Measurements from ENCODE around the gene CD99L2.
"Not testable (repeated sequence)": the region's sequence is repeated elsewhere in the genome, so short reads cannot be mapped to it uniquely, and the experiment has no call there.

Gene CD99L2

DNA sequence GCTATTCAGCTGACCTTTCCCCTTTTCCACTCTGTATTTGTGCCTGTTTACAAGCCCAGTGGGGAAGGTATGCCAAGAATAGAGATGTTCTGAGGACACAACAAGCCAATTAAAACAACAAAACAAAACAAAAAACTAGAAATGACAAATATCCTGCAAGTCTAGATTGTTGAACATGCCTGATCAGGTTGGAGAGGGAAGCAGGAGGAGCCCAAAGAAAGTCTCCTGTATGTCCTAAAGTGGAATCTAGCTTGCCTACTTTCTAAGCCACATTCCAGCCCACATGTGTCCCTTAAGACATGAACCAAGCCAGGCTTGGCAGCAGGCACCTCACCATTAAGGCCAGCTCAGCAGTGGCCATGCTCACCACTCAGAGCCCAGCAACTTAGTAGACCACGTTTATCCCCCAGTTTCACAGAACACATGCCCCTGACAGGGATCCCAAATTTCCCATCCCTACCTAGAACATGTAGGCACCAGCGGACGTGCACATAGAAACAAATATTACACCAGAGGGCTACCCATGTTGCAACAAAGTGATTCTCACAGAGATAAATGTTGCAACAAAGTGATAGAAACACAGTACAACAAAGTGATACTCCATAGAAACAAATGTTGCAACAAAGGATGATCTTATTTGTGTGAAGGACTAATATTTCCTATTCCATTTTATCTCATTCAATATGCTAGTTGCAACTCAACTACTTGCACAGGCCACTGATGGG lies 48.3 kb downstream of the CD99L2 start:
- no peak for DNase-seq

DNA sequence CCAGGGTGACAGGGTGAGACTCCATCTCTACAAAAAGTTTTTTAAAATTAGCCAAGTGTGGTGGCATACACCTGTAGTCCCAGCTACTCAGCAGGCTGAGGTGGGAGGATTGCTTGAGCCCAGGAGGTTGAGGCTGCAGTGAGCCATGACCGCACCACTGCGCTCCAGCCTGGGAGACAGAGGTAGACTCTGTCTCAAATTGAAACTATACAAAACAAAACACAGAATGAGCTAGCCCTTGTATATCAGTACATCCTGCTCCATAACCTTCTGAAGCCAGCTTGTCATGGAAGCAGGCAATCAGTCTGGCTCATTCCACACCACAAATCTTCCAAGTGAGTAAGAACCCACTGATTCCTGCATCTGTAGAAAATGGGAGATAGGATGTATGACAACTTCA lies 49.0 kb downstream of the CD99L2 start:
- no peak for DNase-seq

GRCh38 chrX:150848914-150849365 lies 49.5 kb downstream of the CD99L2 start:
- no peak for DNase-seq

DNA sequence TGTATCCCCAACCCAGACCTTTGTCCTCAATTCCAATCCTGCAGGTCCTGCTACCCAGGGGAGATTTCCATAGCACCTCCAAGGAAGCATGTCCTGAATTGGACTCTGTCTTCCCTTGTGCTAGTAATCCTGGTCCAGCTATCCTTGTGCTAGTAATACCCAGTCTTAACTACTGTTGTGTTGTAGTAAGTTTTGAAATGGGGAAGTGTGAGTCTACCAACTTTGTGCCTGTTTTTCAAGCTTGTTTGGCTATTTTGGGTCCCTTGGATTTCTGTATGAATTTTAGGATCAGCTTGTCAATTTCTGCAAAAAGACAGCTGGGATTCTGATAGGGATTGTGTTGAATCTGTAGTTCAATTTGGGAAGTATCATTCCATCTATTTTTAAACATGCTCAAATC lies 51.4 kb downstream of the CD99L2 start:
- no peak for DNase-seq

DNA sequence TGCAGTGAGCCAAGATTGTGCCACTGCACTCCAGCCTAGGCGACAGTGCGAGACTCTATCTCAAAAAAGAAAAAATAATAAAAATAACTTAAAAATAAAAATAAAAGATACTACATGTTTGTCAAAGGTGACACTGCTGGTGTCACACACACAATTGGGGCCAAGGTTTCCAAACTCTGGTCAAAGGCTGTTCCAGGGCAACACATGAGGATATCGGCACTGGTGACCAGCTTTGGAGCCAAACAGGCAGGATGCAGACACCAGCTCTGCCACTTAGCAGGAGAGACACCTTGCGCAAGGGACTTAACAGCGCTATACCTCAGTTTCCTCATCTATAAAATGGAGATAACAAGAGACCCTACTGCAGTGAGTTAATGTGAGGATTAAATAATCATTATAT lies 52.3 kb downstream of the CD99L2 start:
- DNase-seq: no peak

- no peak for DNase-seq
Observed at GRCh38 chrX:150845091-150845490, 53.4 kb downstream of the CD99L2 start.

DNA sequence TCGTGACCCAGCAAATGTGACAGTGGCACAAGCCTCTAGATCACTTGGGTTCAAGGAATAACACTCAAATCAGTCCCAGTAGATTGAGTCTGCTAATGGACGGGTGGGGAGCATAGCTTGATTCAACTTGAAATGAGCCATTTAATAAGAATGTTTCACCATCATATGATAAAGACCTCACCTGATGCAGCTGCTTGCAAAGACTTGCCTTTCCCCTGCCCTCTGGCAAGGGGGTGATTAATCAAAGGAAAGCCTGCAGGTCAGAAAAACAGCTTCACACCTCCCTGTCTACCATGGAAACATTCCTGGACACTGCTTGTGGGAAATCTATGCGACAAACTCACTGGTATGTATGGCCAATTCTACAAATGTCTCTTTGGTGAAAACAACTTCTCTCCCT lies 54.5 kb downstream of the CD99L2 start:
- no peak for DNase-seq

DNA sequence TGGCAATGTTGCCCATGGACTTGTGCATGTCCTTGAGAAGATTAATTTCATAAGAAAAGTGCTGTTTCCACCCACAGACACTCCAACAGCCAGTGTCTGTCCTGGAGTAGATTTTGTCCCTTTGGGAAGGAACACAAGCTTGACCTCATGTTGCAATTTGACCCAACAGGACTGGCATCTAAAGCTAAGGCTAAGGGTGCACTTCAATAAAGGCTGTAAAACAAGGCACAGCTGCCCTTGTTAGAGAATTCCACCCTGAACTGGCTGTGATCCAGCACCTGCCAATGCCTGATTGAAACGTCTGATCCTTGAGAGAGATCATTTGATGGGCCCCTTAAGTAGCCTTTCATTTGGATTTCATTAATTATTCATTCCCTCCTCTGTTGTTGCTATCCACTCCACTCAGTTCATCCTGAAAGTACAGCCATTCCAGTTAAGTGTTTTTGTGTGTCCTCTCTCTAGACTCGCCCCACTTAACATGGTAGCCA lies 56.2 kb downstream of the CD99L2 start:
- no peak for DNase-seq

- DNase-seq: no peak
Observed at GRCh38 chrX:150841456-150842197, 56.8 kb downstream of the CD99L2 start.

- no peak for DNase-seq
Observed at GRCh38 chrX:150837845-150838244, 60.6 kb downstream of the CD99L2 start.

- DNase-seq: no peak
Observed at GRCh38 chrX:150834695-150835094, 63.8 kb downstream of the CD99L2 start.

DNA sequence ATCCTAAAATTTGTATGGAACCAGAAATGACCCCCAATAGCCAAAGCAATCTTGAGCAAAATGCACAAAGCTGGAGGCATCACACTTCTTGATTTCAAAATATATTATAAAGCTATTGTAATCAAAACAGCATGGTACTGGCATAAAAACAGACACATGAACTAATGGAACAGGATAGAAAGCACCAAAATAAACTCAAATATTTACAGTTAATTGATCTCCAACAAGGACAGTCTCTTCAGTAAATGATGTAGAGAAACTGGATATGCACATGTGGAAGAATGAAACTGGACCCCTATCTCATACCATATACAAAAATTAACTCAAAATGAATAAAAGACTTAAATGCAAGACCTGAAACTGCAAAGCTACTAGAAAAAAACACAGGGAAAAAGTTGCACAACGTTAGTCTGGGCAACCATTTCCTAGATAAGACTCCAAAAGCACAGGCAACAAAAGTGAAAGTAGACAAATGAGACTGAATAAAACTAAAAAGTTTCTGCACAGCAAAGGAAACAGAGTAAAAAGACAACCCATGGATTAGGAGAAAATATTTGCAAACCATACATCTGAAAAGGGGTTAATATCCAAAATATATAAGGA lies 64.9 kb downstream of the CD99L2 start:
- DNase-seq: no peak

DNA sequence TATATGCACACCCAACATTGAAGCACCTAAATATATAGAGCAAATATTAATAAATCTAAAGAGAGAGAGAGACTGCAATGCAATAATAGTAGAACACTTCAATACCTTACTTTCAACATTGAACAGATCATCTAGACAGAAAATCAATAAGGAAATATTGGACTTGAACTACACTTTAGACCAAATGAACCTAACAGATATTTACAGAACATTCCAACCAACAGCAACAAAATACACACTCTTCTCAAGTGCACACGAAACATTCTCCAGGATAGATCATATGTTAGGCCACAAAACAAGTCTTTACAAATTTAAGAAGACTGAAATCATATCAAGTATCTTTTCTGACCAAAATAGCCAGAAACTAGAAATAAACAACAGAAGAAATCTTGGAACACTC lies 66.6 kb downstream of the CD99L2 start:
- no peak for DNase-seq

DNA sequence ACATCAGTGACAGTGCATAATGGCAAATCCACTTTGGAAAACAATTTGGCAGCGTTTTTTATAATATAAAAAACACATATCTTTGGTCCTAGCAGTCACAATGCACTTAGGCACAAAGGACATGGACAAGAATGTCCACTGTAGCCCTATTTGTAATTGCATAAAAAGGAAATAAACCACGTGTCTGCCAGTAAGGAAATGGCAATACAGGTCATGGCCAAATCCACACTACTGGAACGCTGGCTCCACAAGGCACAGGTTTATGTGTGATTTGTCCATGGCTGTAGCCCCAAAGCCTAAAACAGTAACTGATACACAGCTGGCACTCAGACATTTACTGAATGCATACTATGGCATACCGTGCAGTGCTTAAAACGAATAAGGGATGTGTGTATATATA lies 69.7 kb downstream of the CD99L2 start:
- no peak for DNase-seq

DNA sequence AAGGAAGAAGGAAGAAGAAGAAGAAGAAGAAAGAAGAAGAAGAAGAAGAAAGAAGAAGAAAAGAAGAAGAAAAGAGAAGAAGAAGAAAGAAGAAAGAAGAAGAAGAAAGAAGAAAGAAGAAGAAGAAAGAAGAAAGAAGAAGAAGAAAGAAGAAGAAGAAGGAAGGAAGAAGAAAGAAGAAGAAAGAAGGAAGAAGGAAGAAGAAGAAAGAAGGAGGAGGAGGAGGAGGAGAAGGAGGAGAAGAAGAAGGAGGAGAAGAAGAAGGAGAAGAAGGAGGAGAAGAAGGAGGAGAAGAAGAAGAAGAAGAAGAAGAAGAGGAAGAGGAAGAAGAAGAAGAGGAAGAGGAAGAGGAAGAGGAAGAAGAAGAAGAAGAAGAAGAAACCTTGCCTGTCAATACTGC lies 74.1 kb downstream of the CD99L2 start:
- DNase-seq: not testable (repeated sequence)

- DNase-seq: not testable (repeated sequence)
Observed at GRCh38 chrX:150823826-150824225, 74.6 kb downstream of the CD99L2 start.

GRCh38 chrX:150821971-150822370 lies 76.5 kb downstream of the CD99L2 start:
- DNase-seq: no peak

DNA sequence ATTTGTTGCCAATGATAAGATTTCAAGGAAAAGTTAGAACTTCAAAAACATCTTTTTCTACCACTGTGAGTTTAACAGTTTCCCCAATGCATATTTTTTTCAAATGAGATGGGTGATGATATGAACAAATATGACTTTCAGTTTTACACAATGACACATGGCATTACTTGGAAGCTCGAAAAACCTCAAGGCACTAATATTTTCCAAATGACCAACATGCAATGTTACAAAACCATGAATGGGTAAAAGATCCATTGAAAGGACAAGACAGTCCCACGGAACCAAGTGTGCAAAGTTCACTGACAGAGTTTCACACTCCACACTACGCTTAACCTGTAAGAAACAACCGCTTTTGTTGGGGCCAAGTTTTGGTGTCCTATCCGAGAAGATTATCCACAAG lies 84.5 kb downstream of the CD99L2 start:
- no peak for DNase-seq

GRCh38 chrX:150806827-150807226 lies 91.6 kb downstream of the CD99L2 start:
- DNase-seq: no peak

- no peak for DNase-seq
Observed at GRCh38 chrX:150805736-150806135, 92.7 kb downstream of the CD99L2 start.

- no peak for DNase-seq
Observed at GRCh38 chrX:150792949-150793527, 105.4 kb downstream of the CD99L2 start.

GRCh38 chrX:150790021-150790420 lies 108.4 kb downstream of the CD99L2 start:
- no peak for DNase-seq

DNA sequence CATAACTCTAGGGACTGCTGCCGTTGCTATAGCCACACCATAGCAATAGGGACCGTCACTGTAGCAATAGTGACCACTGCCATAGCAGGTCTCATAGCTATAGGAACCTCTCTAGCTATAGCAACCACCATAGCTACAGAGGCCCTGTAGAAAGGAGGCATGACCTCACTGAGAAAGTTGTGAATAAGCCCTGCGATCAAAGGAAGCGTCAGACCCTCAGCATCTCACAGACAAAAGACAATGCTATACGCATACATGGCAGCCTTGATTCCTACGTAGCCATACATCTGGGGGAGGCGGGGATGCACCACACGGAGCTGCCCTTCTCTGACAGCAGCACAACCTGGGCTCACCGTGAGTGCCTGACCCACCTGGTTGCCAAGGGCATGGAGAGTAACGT lies 116.8 kb downstream of the CD99L2 start:
- DNase-seq: no peak

DNA sequence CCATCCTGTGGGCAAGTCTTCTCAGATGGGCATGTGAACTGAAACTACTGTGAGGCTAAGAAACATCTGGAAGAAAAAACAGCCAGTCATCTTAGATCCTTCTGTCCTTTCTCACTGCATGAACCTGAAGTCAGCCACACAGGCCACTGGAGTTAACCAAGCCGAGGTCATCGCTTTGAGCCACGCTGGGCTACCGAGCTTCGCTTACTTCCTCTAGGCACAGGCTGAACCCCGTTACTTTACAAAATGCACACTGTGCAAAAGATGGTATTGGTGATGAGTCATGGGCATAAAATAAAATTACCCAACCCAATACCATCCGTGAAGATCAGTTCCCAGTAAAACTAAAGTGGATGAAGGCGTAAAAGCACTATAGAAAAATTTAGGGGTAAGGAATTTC lies 119.1 kb downstream of the CD99L2 start:
- DNase-seq: no peak

All from stimulated activated CD4-positive, alpha-beta T cell treated with anti-CD3 and anti-CD28 coated beads, Interleukin-4, amount 100 ng/mL, for 4 hours (primary cell).